Neural cell (in vitro differentiated cells): ENCODE data around the gene PDC. TPM values are rescaled to one million over a fixed set of nuclear protein-coding genes. Genes with fewer than 3 reads are reported as not detected.

Experiments used
- H2AFZ ChIP-seq: fragments of 200-600, 300-800 bp; sonication (generic), shearing (Covaris generic); 2 replicates; pipeline ENCODE4 v1.6.0; 2014; ENCODE audit warnings: low read depth, mild to moderate bottlenecking, antibody characterized with exemption, low read length, moderate library complexity
- H3F3A ChIP-seq: fragments of 200-600 bp; shearing (Covaris generic); 2 replicates; pipeline ENCODE4 v1.6.1; 2016; ENCODE audit warnings: mild to moderate bottlenecking, moderate library complexity, mixed read lengths, antibody characterized with exemption, low read length; ENCODE audit not compliant: insufficient read depth, poor library complexity, severe bottlenecking
- H3K27ac ChIP-seq: fragments of 200-600, 300-800 bp; sonication (generic), shearing (Covaris generic); 2 replicates; pipeline ENCODE4 v1.5.1; 2014; ENCODE audit warnings: mild to moderate bottlenecking, low read length, moderate library complexity
- H3K27me3 ChIP-seq: fragments of 300-800, 200-600 bp; sonication (generic), shearing (Covaris generic); 2 replicates; pipeline ENCODE4 v1.6.0; 2014; ENCODE audit warnings: mild to moderate bottlenecking, low read depth, low read length, moderate library complexity; ENCODE audit not compliant: insufficient read depth
- H3K36me3 ChIP-seq: fragments of 300-800, 200-600 bp; sonication (generic), shearing (Covaris generic); 2 replicates; pipeline ENCODE4 v1.5.1; 2014; ENCODE audit warnings: mild to moderate bottlenecking, antibody characterized with exemption, low read length, moderate library complexity; ENCODE audit not compliant: insufficient read depth
- H3K4me2 ChIP-seq: fragments of 300-800, 200-600 bp; sonication (generic), shearing (Covaris generic); 2 replicates; pipeline ENCODE4 v1.6.0; 2014; ENCODE audit warnings: mild to moderate bottlenecking, low read length
- H3K4me3 ChIP-seq: fragments of 300-800, 200-600 bp; sonication (generic), shearing (Covaris generic); 2 replicates; pipeline ENCODE4 v1.5.1; 2014; ENCODE audit warnings: mild to moderate bottlenecking, low read length, moderate library complexity
- H3K79me2 ChIP-seq: fragments of 200-600 bp; shearing (Covaris generic); replicated peaks from 2 replicates; pipeline ENCODE4 v1.6.0; 2014; ENCODE audit warnings: mild to moderate bottlenecking, low read length, moderate library complexity; ENCODE audit not compliant: insufficient read depth
- H3K9ac ChIP-seq: fragments of 300-800, 200-600 bp; sonication (generic), shearing (Covaris generic); 2 replicates; pipeline ENCODE4 v1.6.1; 2016; ENCODE audit warnings: mild to moderate bottlenecking, low read length, mixed read lengths
- H3K9me2 ChIP-seq: fragments of 200-600 bp; shearing (Covaris generic); 2 replicates; pipeline ENCODE4 v1.6.1; 2016; ENCODE audit warnings: mild to moderate bottlenecking, low read length, mixed read lengths; ENCODE audit not compliant: insufficient read depth
- H3K9me3 ChIP-seq: fragments of 200-600, 300-800 bp; sonication (generic), shearing (Covaris generic); 2 replicates; pipeline ENCODE4 v1.6.1; 2016; ENCODE audit warnings: mild to moderate bottlenecking, mixed run types, low read length, moderate library complexity, mixed read lengths
- H4K20me1 ChIP-seq: fragments of 200-600 bp; shearing (Covaris generic); 2 replicates; pipeline ENCODE4 v1.6.1; 2016; ENCODE audit warnings: mild to moderate bottlenecking, mixed run types; ENCODE audit not compliant: insufficient read depth
- EP300 ChIP-seq: fragments of 450-650 bp; conservative IDR thresholded peaks from 2 replicates; pipeline ENCODE4 v1.6.1; 2014; ENCODE audit warnings: antibody characterized with exemption, mild to moderate bottlenecking, moderate library complexity; ENCODE audit not compliant: poor library complexity, severe bottlenecking
- EZH2 ChIP-seq: fragments of 200-600, 300-800 bp; shearing (Covaris generic), sonication (generic); IDR thresholded peaks from 2 replicates; pipeline ENCODE4 v1.6.1; 2014; ENCODE audit warnings: antibody characterized with exemption, low read length, borderline replicate concordance, mild to moderate bottlenecking; ENCODE audit not compliant: insufficient read depth, poor library complexity, severe bottlenecking
- MXI1 ChIP-seq: fragments of 450-650 bp; conservative IDR thresholded peaks from 2 replicates; pipeline ENCODE4 v1.6.1; 2014; ENCODE audit warnings: antibody characterized with exemption, mild to moderate bottlenecking; ENCODE audit not compliant: poor library complexity, severe bottlenecking
- POLR2AphosphoS5 ChIP-seq: IDR thresholded peaks from 2 replicates; pipeline ENCODE4 v1.6.1; 2012
- RAD21 ChIP-seq: fragments of 450-650 bp; conservative IDR thresholded peaks from 2 replicates; pipeline ENCODE4 v1.6.1; 2014; ENCODE audit warnings: antibody characterized with exemption, mild to moderate bottlenecking, moderate library complexity
- SMC3 ChIP-seq: fragments of 450-650 bp; conservative IDR thresholded peaks from 2 replicates; pipeline ENCODE4 v1.6.1; 2014; ENCODE audit warnings: antibody characterized with exemption, mild to moderate bottlenecking, moderate library complexity; ENCODE audit not compliant: poor library complexity
- TAF1 ChIP-seq: IDR thresholded peaks from 2 replicates; pipeline ENCODE4 v1.6.1; 2012; ENCODE audit warnings: low read depth
- polyA plus RNA-seq: library from polyadenylated mRNA; depleted of rRNA; stranded (reverse); fragments of >200 nt; gene quantifications from 2 replicates; pipeline ENCODE4 v1.2.3, GENCODE V29; 2014
- TF ChIP-seq, protein P1 (sequence below): fragments of 450-650 bp; IDR thresholded peaks from 2 replicates; pipeline ENCODE4 v1.5.1; 2014; ENCODE audit warnings: antibody characterized with exemption, mild to moderate bottlenecking, moderate library complexity; ENCODE audit not compliant: poor library complexity, severe bottlenecking
- TF ChIP-seq, protein P2 (sequence below): IDR thresholded peaks from 2 replicates; pipeline ENCODE4 v1.6.1; 2012; ENCODE audit warnings: borderline replicate concordance

Gene PDC
- polyA plus RNA-seq, 1 donor from 2014 or later, result not detected

GRCh38 chr1:186502087-186502486 is 41.2 kb upstream of the PDC start:
- H3K9me3 ChIP-seq, result no peaks in the 10 kb centered on the region
- no peaks in the 10 kb centered on the region for H3F3A ChIP-seq
- no peak overlapping the region for H3K27ac ChIP-seq
- H3K27me3 ChIP-seq, result no peaks in the 10 kb centered on the region
- H3K79me2 ChIP-seq, result no peaks in the 10 kb centered on the region
- no peak overlapping the region for H3K4me2 ChIP-seq
- H3K4me3 ChIP-seq, result no peak overlapping the region
- H3K36me3 ChIP-seq, result no peaks in the 10 kb centered on the region
- H3K9ac ChIP-seq, result no peak overlapping the region
- H3K9me2 ChIP-seq, result no peaks in the 10 kb centered on the region
- H2AFZ ChIP-seq, result no peak overlapping the region
- no peak for TF ChIP-seq SMC3
- TF ChIP-seq EP300, result no peak
- no peak for TF ChIP-seq POLR2AphosphoS5
- no peak for TF ChIP-seq TAF1
- no peak for TF ChIP-seq RAD21
- TF ChIP-seq, protein P1, sequence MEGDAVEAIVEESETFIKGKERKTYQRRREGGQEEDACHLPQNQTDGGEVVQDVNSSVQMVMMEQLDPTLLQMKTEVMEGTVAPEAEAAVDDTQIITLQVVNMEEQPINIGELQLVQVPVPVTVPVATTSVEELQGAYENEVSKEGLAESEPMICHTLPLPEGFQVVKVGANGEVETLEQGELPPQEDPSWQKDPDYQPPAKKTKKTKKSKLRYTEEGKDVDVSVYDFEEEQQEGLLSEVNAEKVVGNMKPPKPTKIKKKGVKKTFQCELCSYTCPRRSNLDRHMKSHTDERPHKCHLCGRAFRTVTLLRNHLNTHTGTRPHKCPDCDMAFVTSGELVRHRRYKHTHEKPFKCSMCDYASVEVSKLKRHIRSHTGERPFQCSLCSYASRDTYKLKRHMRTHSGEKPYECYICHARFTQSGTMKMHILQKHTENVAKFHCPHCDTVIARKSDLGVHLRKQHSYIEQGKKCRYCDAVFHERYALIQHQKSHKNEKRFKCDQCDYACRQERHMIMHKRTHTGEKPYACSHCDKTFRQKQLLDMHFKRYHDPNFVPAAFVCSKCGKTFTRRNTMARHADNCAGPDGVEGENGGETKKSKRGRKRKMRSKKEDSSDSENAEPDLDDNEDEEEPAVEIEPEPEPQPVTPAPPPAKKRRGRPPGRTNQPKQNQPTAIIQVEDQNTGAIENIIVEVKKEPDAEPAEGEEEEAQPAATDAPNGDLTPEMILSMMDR, result no peak
- TF ChIP-seq MXI1, result no peak
- TF ChIP-seq, protein P2, sequence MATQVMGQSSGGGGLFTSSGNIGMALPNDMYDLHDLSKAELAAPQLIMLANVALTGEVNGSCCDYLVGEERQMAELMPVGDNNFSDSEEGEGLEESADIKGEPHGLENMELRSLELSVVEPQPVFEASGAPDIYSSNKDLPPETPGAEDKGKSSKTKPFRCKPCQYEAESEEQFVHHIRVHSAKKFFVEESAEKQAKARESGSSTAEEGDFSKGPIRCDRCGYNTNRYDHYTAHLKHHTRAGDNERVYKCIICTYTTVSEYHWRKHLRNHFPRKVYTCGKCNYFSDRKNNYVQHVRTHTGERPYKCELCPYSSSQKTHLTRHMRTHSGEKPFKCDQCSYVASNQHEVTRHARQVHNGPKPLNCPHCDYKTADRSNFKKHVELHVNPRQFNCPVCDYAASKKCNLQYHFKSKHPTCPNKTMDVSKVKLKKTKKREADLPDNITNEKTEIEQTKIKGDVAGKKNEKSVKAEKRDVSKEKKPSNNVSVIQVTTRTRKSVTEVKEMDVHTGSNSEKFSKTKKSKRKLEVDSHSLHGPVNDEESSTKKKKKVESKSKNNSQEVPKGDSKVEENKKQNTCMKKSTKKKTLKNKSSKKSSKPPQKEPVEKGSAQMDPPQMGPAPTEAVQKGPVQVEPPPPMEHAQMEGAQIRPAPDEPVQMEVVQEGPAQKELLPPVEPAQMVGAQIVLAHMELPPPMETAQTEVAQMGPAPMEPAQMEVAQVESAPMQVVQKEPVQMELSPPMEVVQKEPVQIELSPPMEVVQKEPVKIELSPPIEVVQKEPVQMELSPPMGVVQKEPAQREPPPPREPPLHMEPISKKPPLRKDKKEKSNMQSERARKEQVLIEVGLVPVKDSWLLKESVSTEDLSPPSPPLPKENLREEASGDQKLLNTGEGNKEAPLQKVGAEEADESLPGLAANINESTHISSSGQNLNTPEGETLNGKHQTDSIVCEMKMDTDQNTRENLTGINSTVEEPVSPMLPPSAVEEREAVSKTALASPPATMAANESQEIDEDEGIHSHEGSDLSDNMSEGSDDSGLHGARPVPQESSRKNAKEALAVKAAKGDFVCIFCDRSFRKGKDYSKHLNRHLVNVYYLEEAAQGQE, result no peak
- no peak for TF ChIP-seq EZH2
- H4K20me1 ChIP-seq, result no peaks in the 10 kb centered on the region

- TF ChIP-seq TAF1, result no peak
- no peak for TF ChIP-seq SMC3
- TF ChIP-seq, protein P1, result no peak
- TF ChIP-seq EP300, result no peak
- TF ChIP-seq, protein P2, result no peak
- no peak for TF ChIP-seq RAD21
- TF ChIP-seq MXI1, result no peak
- TF ChIP-seq POLR2AphosphoS5, result no peak
- Histone ChIP-seq H3K27me3 (no peaks in the 10 kb centered on the region), H3K4me2 (no peak overlapping the region)
Measured at GRCh38 chr1:186500804-186501203, 39.9 kb upstream of the PDC start.

More at GRCh38 chr1:186500804-186501203, 39.9 kb upstream of the PDC start:
- H4K20me1 ChIP-seq, result no peaks in the 10 kb centered on the region
- no peak overlapping the region for H3K9ac ChIP-seq
- H2AFZ ChIP-seq, result no peak overlapping the region
- H3K36me3 ChIP-seq, result no peaks in the 10 kb centered on the region
- no peaks in the 10 kb centered on the region for H3K79me2 ChIP-seq
- no peaks in the 10 kb centered on the region for H3K9me3 ChIP-seq
- no peaks in the 10 kb centered on the region for H3K9me2 ChIP-seq
- no peak overlapping the region for H3K4me3 ChIP-seq
- H3F3A ChIP-seq, result no peaks in the 10 kb centered on the region
- no peak overlapping the region for H3K27ac ChIP-seq
